Neuronal stem cell (in vitro differentiated cells): ENCODE measurements around the gene HSFX3.
"Not testable (repeated sequence)": the region's sequence is repeated elsewhere in the genome, so short reads cannot be mapped to it uniquely, and the experiment has no call there.

Source experiments
- DNase-seq: peaks from one replicate; pipeline ENCODE4 v3.0.0-alpha.2; 2013; ENCODE audit warnings: low spot score
- H2AFZ ChIP-seq: one replicate; pipeline ENCODE4 v1.6.1; 2013; ENCODE audit warnings: mild to moderate bottlenecking, low read length, inconsistent platforms
- H2AK5ac ChIP-seq: 2 replicates; pipeline ENCODE4 v1.6.1; 2013; ENCODE audit warnings: low read depth, mild to moderate bottlenecking, inconsistent platforms, low read length, moderate library complexity, mixed read lengths
- H2BK120ac ChIP-seq: 2 replicates; pipeline ENCODE4 v1.6.1; 2013; ENCODE audit warnings: low read depth, mild to moderate bottlenecking, inconsistent platforms, low read length, moderate library complexity, mixed read lengths
- H2BK12ac ChIP-seq: one replicate; pipeline ENCODE4 v1.6.1; 2013; ENCODE audit warnings: low read length, inconsistent platforms
- H2BK15ac ChIP-seq: 2 replicates; pipeline ENCODE4 v1.6.1; 2013; ENCODE audit warnings: mild to moderate bottlenecking, low read length, inconsistent platforms, mixed read lengths
- H2BK5ac ChIP-seq: one replicate; pipeline ENCODE4 v1.6.1; 2013; ENCODE audit warnings: inconsistent platforms, mild to moderate bottlenecking, low read length, moderate library complexity
- H3K14ac ChIP-seq: one replicate; pipeline ENCODE4 v1.6.1; 2013; ENCODE audit warnings: low read length, inconsistent platforms
- H3K18ac ChIP-seq: 2 replicates; pipeline ENCODE4 v1.6.1; 2013; ENCODE audit warnings: low read length, inconsistent platforms
- H3K23ac ChIP-seq: 2 replicates; pipeline ENCODE4 v1.6.1; 2013; ENCODE audit warnings: low read depth, mild to moderate bottlenecking, mixed read lengths, low read length, inconsistent platforms; ENCODE audit not compliant: poor library complexity
- H3K27ac ChIP-seq: replicated peaks from 3 replicates; pipeline ENCODE4 v1.5.1; 2013; ENCODE audit warnings: low read length, inconsistent platforms
- H3K27me3 ChIP-seq, 3 experiments: 2 replicates each; pipeline ENCODE4 v1.6.1; 2013; ENCODE audit warnings: low read length in 3 of 3, mild to moderate bottlenecking in 2 of 3, inconsistent platforms in 1 of 3, low read depth in 1 of 3, mixed read lengths in 1 of 3, moderate library complexity in 1 of 3; ENCODE audit not compliant: control insufficient read depth in 3 of 3, insufficient read depth in 3 of 3
- H3K36me3 ChIP-seq, 2 donors: replicated peaks in 1 of 2; 2 replicates each; pipeline ENCODE4 v1.6.1; 2013; ENCODE audit warnings: low read length in 2 of 2; ENCODE audit not compliant: control insufficient read depth in 2 of 2, insufficient read depth in 2 of 2
- H3K4ac ChIP-seq: 2 replicates; pipeline ENCODE4 v1.6.1; 2013; ENCODE audit warnings: inconsistent platforms, mild to moderate bottlenecking, low read length, moderate library complexity
- H3K4me1 ChIP-seq, 2 donors: 1 replicate in 1 of 2; 2 replicates in 1 of 2; pipeline ENCODE4 v1.6.1; 2013; ENCODE audit warnings: low read length in 2 of 2, low read depth in 1 of 2; ENCODE audit not compliant: control insufficient read depth in 2 of 2, insufficient read depth in 1 of 2
- H3K4me2 ChIP-seq: one replicate; pipeline ENCODE4 v1.6.1; 2013; ENCODE audit warnings: mild to moderate bottlenecking, low read length, inconsistent platforms; ENCODE audit not compliant: insufficient read depth, poor library complexity, severe bottlenecking
- H3K4me3 ChIP-seq, 2 donors: 2 replicates each; pipeline ENCODE4 v1.5.1; 2013; ENCODE audit warnings: low read length in 2 of 2, mild to moderate bottlenecking in 2 of 2, inconsistent platforms in 1 of 2, moderate library complexity in 1 of 2
- H3K79me1 ChIP-seq: one replicate; pipeline ENCODE4 v1.6.1; 2013; ENCODE audit warnings: low read depth, mild to moderate bottlenecking, inconsistent platforms, low read length, moderate library complexity
- H3K9ac ChIP-seq: one replicate; pipeline ENCODE4 v1.6.1; 2013; ENCODE audit warnings: mild to moderate bottlenecking, low read depth, low read length, inconsistent platforms; ENCODE audit not compliant: poor library complexity
- H3K9me3 ChIP-seq, 2 donors: replicated peaks in 1 of 2; 2 replicates each; pipeline versions ENCODE3 to v1.6.1; 2013; ENCODE audit warnings: low read length in 2 of 2, mild to moderate bottlenecking in 2 of 2, inconsistent platforms in 1 of 2, low read depth in 1 of 2, mixed read lengths in 1 of 2, moderate library complexity in 1 of 2; ENCODE audit not compliant: control insufficient read depth in 2 of 2, insufficient read depth in 1 of 2
- H4K8ac ChIP-seq: one replicate; pipeline ENCODE4 v1.6.1; 2013; ENCODE audit warnings: low read depth, mild to moderate bottlenecking, inconsistent platforms, low read length, moderate library complexity
- H4K91ac ChIP-seq: one replicate; pipeline ENCODE4 v1.6.1; 2013; ENCODE audit warnings: low read length, low read depth, mild to moderate bottlenecking, inconsistent platforms; ENCODE audit not compliant: poor library complexity
- WGBS, 2 donors: extraction: QIAGEN DNeasy Blood & Tissue Kit; methylation state at CpG; one replicate each; pipeline ENCODE4 v1.1.7; 2013; ENCODE audit warnings: missing lambda C conversion rate in 2 of 2, mixed read lengths in 1 of 2; ENCODE audit not compliant: insufficient read length in 2 of 2, insufficient replicate concordance in 1 of 2; ENCODE audit errors: extremely low coverage in 2 of 2; 5-methylcytosine and 5-hydroxymethylcytosine counted together

HSFX3 gene

GRCh38 chrX:149520636-149521277 is 29.0 kb downstream of the HSFX3 start:
- DNase-seq, H3K9ac ChIP-seq, H3K23ac ChIP-seq, H3K27ac ChIP-seq, H3K9me3 ChIP-seq, H3K4ac ChIP-seq, H2BK120ac ChIP-seq, H4K91ac ChIP-seq, H3K4me1 ChIP-seq, H2BK5ac ChIP-seq, H2AK5ac ChIP-seq, H3K4me3 ChIP-seq, H2BK12ac ChIP-seq, H3K27me3 ChIP-seq, H4K8ac ChIP-seq, H2BK15ac ChIP-seq, H3K79me1 ChIP-seq, H3K14ac ChIP-seq, H2AFZ ChIP-seq, H3K18ac ChIP-seq, H3K36me3 ChIP-seq, H3K4me2 ChIP-seq: not testable (repeated sequence)
- no CpG with 5 or more reads among the region's 3 CpGs for WGBS, 2 donors

GRCh38 chrX:149518236-149518635 is 31.5 kb downstream of the HSFX3 start:
- Histone ChIP-seq H3K4me1 (no peaks in the 10 kb centered on the region), H3K27me3 (peaks cover 0 to 3% (median 0%) of the 10 kb centered on the region in 3 experiments), H2BK15ac (no peak overlapping the region), H3K14ac (no peak overlapping the region), H2BK5ac (no peak overlapping the region), H3K9me3 (no peaks in the 10 kb centered on the region), H2AFZ (no peak overlapping the region), H3K27ac (no peak overlapping the region), H3K79me1 (no peaks in the 10 kb centered on the region), H3K9ac (no peak overlapping the region), H4K91ac (no peak overlapping the region), H4K8ac (no peak overlapping the region), H3K4me3 (no peak overlapping the region), H3K4me2 (no peak overlapping the region), H3K36me3 (no peaks in the 10 kb centered on the region), H3K4ac (no peak overlapping the region), H3K23ac (no peak overlapping the region), H2BK120ac (no peak overlapping the region), H3K18ac (no peak overlapping the region), H2BK12ac (no peak overlapping the region), H2AK5ac (no peak overlapping the region)
- DNase-seq: no peak
- WGBS, 2 donors: no CpG with 5 or more reads among the region's 7 CpGs

GRCh38 chrX:149517308-149517707 is 32.4 kb downstream of the HSFX3 start:
- H3K27ac ChIP-seq: no peak overlapping the region
- H4K91ac ChIP-seq: no peak overlapping the region
- H3K27me3 ChIP-seq: peaks cover 0 to 3% (median 0%) of the 10 kb centered on the region in 3 experiments
- no CpG with 5 or more reads among the region's 1 CpG for WGBS, 2 donors
- H3K4ac ChIP-seq: no peak overlapping the region
- no peak overlapping the region for H2BK5ac ChIP-seq
- no peak overlapping the region for H3K4me3 ChIP-seq
- H2AK5ac ChIP-seq: no peak overlapping the region
- no peak overlapping the region for H3K9ac ChIP-seq
- H3K23ac ChIP-seq: no peak overlapping the region
- no peak overlapping the region for H2BK15ac ChIP-seq
- no peak overlapping the region for H2BK120ac ChIP-seq
- H3K4me2 ChIP-seq: no peak overlapping the region
- H3K9me3 ChIP-seq: no peaks in the 10 kb centered on the region
- peaks cover 0 to 2% of the 10 kb centered on the region in 2 donors for H3K4me1 ChIP-seq
- no peaks in the 10 kb centered on the region for H3K79me1 ChIP-seq
- H4K8ac ChIP-seq: no peak overlapping the region
- no peak overlapping the region for H2AFZ ChIP-seq
- DNase-seq: no peak
- H3K14ac ChIP-seq: no peak overlapping the region
- H3K36me3 ChIP-seq: no peaks in the 10 kb centered on the region
- no peak overlapping the region for H3K18ac ChIP-seq
- H2BK12ac ChIP-seq: no peak overlapping the region

- H3K4me1 ChIP-seq: peaks cover 0 to 2% of the 10 kb centered on the region in 2 donors
- no peak overlapping the region for H3K14ac ChIP-seq
- no peak overlapping the region for H3K9ac ChIP-seq
- H2BK15ac ChIP-seq: no peak overlapping the region
- no peaks in the 10 kb centered on the region for H3K36me3 ChIP-seq
- DNase-seq: no peak
- H2AK5ac ChIP-seq: no peak overlapping the region
- H3K4me3 ChIP-seq: no peak overlapping the region
- no peaks in the 10 kb centered on the region for H3K9me3 ChIP-seq
- H2BK120ac ChIP-seq: no peak overlapping the region
- H3K79me1 ChIP-seq: no peaks in the 10 kb centered on the region
- WGBS, 2 donors: no CpG with 5 or more reads among the region's 2 CpGs
- no peak overlapping the region for H3K18ac ChIP-seq
- no peak overlapping the region for H4K8ac ChIP-seq
- H3K4me2 ChIP-seq: no peak overlapping the region
- H2BK5ac ChIP-seq: no peak overlapping the region
- no peak overlapping the region for H3K27ac ChIP-seq
- H2AFZ ChIP-seq: no peak overlapping the region
- no peak overlapping the region for H3K23ac ChIP-seq
- H3K27me3 ChIP-seq: peaks cover 0 to 3% (median 0%) of the 10 kb centered on the region in 3 experiments
- no peak overlapping the region for H2BK12ac ChIP-seq
- no peak overlapping the region for H3K4ac ChIP-seq
- no peak overlapping the region for H4K91ac ChIP-seq
Measured at GRCh38 chrX:149516604-149517003, 33.1 kb downstream of the HSFX3 start.
